PC-3 (cell line): ENCODE measurements around the gene ARHGEF7.
"Not testable (repeated sequence)": the region's sequence is repeated elsewhere in the genome, so short reads cannot be mapped to it uniquely, and the experiment has no call there.

Experiments used
- EZH2phosphoT487 ChIP-seq: fragments of 300-600 bp; sonication (generic); IDR thresholded peaks from 2 replicates; pipeline ENCODE4 v1.6.1; 2018; ENCODE audit warnings: mild to moderate bottlenecking, antibody characterized with exemption, low read length, borderline replicate concordance
- TF ChIP-seq, protein P1 (sequence below): fragments of 300-600 bp; sonication (generic); conservative IDR thresholded peaks from 2 replicates; pipeline ENCODE4 v1.5.1; 2017; ENCODE audit warnings: antibody characterized with exemption, low read depth, mild to moderate bottlenecking, low read length

- TF ChIP-seq, protein P1, sequence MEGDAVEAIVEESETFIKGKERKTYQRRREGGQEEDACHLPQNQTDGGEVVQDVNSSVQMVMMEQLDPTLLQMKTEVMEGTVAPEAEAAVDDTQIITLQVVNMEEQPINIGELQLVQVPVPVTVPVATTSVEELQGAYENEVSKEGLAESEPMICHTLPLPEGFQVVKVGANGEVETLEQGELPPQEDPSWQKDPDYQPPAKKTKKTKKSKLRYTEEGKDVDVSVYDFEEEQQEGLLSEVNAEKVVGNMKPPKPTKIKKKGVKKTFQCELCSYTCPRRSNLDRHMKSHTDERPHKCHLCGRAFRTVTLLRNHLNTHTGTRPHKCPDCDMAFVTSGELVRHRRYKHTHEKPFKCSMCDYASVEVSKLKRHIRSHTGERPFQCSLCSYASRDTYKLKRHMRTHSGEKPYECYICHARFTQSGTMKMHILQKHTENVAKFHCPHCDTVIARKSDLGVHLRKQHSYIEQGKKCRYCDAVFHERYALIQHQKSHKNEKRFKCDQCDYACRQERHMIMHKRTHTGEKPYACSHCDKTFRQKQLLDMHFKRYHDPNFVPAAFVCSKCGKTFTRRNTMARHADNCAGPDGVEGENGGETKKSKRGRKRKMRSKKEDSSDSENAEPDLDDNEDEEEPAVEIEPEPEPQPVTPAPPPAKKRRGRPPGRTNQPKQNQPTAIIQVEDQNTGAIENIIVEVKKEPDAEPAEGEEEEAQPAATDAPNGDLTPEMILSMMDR = not testable (repeated sequence)
- TF ChIP-seq EZH2phosphoT487 = not testable (repeated sequence)
These were observed 74.0 kb downstream of the ARHGEF7 start for GRCh38 chr13:111189064-111189505.
